ENCODE results near the gene RIGI. TPM values are rescaled to one million over a fixed set of nuclear protein-coding genes. Genes with fewer than 3 reads are reported as not detected.

The RIGI gene
- total and polyA plus RNA-seq, 9 of the 15 experiments (the other 6 are each of a cell fraction or from before 2014, with no cell fraction given): 0.27 to 1.1 (median 0.54) TPM

DNA sequence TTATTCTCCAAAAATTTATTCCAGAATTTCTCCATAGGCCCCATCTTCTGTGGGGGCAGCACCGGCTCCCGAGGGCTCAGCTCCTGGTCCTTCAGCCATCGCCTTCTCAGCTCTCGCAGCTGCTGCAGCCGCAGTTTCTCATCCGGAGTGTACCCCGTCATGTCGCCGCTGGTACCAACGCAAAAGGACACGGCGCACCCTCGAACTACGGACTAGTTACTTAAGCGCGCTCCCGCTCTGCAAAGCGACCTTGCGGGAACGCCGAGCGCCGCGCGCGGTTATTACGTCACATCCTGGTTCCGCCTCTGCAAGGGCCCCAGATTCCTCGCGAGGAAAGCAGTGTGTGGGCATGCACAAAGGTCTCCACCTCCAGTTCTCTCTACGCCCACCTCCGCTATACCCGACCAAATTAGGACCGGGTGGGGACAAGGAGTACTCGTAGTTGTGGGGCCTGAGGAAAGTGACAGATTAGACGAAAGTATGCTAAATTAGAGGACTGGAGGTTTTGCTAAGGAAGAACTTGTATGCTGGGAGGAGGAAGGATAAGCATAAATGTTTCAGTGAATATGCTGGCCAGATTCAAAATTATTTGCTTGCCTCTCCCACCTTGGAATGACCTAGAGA lies 47.0 kb upstream of the RIGI start, which contains the start of gene NDUFB6 (continued):
- TF ChIP-seq, protein P1, sequence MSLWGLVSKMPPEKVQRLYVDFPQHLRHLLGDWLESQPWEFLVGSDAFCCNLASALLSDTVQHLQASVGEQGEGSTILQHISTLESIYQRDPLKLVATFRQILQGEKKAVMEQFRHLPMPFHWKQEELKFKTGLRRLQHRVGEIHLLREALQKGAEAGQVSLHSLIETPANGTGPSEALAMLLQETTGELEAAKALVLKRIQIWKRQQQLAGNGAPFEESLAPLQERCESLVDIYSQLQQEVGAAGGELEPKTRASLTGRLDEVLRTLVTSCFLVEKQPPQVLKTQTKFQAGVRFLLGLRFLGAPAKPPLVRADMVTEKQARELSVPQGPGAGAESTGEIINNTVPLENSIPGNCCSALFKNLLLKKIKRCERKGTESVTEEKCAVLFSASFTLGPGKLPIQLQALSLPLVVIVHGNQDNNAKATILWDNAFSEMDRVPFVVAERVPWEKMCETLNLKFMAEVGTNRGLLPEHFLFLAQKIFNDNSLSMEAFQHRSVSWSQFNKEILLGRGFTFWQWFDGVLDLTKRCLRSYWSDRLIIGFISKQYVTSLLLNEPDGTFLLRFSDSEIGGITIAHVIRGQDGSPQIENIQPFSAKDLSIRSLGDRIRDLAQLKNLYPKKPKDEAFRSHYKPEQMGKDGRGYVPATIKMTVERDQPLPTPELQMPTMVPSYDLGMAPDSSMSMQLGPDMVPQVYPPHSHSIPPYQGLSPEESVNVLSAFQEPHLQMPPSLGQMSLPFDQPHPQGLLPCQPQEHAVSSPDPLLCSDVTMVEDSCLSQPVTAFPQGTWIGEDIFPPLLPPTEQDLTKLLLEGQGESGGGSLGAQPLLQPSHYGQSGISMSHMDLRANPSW (CRISPR knock-in tag; IDR thresholded peaks at IDR 0.05): no peak
- TF ChIP-seq ZNF184 (CRISPR knock-in tag; IDR thresholded peaks at IDR 0.05) (no peak), NCOA2 (IDR thresholded peaks at IDR 0.05; ENCODE audit: partially characterized antibody in 2 of 2) (no peak), ZNF696 (CRISPR knock-in tag; conservative IDR thresholded peaks at IDR 0.05) (no peak), TFAM (CRISPR knock-in tag; conservative IDR thresholded peaks at IDR 0.05) (no peak), ZNF174 (CRISPR knock-in tag; IDR thresholded peaks at IDR 0.05) (no peak), HDAC1 (IDR thresholded peaks at IDR 0.05) (peak in 1 of 2 experiments; percentile 41; a peak in 1 of 4 replicates), KDM1A (IDR thresholded peaks at IDR 0.05) (no peak), NR4A1 (CRISPR knock-in tag; IDR thresholded peaks at IDR 0.05) (no peak), NR4A1 (tag; IDR thresholded peaks at IDR 0.05) (no peak), CBX1 (IDR thresholded peaks at IDR 0.05; ENCODE audit: low read depth) (no peak)
- TF ChIP-seq, protein P2, sequence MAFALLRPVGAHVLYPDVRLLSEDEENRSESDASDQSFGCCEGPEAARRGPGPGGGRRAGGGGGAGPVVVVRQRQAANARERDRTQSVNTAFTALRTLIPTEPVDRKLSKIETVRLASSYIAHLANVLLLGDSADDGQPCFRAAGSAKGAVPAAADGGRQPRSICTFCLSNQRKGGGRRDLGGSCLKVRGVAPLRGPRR (CRISPR knock-in tag; IDR thresholded peaks at IDR 0.05): no peak
- TF ChIP-seq, protein P3, sequence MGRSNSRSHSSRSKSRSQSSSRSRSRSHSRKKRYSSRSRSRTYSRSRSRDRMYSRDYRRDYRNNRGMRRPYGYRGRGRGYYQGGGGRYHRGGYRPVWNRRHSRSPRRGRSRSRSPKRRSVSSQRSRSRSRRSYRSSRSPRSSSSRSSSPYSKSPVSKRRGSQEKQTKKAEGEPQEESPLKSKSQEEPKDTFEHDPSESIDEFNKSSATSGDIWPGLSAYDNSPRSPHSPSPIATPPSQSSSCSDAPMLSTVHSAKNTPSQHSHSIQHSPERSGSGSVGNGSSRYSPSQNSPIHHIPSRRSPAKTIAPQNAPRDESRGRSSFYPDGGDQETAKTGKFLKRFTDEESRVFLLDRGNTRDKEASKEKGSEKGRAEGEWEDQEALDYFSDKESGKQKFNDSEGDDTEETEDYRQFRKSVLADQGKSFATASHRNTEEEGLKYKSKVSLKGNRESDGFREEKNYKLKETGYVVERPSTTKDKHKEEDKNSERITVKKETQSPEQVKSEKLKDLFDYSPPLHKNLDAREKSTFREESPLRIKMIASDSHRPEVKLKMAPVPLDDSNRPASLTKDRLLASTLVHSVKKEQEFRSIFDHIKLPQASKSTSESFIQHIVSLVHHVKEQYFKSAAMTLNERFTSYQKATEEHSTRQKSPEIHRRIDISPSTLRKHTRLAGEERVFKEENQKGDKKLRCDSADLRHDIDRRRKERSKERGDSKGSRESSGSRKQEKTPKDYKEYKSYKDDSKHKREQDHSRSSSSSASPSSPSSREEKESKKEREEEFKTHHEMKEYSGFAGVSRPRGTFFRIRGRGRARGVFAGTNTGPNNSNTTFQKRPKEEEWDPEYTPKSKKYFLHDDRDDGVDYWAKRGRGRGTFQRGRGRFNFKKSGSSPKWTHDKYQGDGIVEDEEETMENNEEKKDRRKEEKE (IDR thresholded peaks at IDR 0.05; ENCODE audit: borderline replicate concordance in 1 of 2, control insufficient read depth in 1 of 2, low read depth in 2 of 2, low read length in 1 of 2): 0 out of 4 replicates have a peak, but pooled peaks of 1 of the 2 experiments have one; percentile 42
- TF ChIP-seq, protein P4, sequence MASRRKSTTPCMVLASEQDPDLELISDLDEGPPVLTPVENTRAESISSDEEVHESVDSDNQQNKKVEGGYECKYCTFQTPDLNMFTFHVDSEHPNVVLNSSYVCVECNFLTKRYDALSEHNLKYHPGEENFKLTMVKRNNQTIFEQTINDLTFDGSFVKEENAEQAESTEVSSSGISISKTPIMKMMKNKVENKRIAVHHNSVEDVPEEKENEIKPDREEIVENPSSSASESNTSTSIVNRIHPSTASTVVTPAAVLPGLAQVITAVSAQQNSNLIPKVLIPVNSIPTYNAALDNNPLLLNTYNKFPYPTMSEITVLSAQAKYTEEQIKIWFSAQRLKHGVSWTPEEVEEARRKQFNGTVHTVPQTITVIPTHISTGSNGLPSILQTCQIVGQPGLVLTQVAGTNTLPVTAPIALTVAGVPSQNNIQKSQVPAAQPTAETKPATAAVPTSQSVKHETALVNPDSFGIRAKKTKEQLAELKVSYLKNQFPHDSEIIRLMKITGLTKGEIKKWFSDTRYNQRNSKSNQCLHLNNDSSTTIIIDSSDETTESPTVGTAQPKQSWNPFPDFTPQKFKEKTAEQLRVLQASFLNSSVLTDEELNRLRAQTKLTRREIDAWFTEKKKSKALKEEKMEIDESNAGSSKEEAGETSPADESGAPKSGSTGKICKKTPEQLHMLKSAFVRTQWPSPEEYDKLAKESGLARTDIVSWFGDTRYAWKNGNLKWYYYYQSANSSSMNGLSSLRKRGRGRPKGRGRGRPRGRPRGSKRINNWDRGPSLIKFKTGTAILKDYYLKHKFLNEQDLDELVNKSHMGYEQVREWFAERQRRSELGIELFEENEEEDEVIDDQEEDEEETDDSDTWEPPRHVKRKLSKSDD (conservative IDR thresholded peaks at IDR 0.05; ENCODE audit: low read length): no peak
- TF ChIP-seq, protein P5, sequence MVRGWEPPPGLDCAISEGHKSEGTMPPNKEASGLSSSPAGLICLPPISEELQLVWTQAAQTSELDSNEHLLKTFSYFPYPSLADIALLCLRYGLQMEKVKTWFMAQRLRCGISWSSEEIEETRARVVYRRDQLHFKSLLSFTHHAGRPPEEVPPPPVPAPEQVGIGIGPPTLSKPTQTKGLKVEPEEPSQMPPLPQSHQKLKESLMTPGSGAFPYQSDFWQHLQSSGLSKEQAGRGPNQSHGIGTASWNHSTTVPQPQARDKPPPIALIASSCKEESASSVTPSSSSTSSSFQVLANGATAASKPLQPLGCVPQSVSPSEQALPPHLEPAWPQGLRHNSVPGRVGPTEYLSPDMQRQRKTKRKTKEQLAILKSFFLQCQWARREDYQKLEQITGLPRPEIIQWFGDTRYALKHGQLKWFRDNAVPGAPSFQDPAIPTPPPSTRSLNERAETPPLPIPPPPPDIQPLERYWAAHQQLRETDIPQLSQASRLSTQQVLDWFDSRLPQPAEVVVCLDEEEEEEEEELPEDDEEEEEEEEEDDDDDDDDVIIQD (CRISPR knock-in tag; IDR thresholded peaks at IDR 0.05): no peak
